ENCODE measurements around the gene RAB3D.

Gene RAB3D

GRCh38 chr19:11295180-11295579 lies 44.3 kb downstream of the RAB3D start:
- DNase-seq, result no peak

- DNase-seq, result peak; percentile 83
These were observed 45.7 kb downstream of the RAB3D start for GRCh38 chr19:11293433-11294389.

- DNase-seq, result no peak
These were observed 47.5 kb downstream of the RAB3D start for GRCh38 chr19:11291991-11292390.

GRCh38 chr19:11291415-11291814 lies 48.0 kb downstream of the RAB3D start:
- DNase-seq, result no peak

GRCh38 chr19:11290256-11290655 lies 49.2 kb downstream of the RAB3D start:
- DNase-seq, result no peak

GRCh38 chr19:11288349-11288748 lies 51.1 kb downstream of the RAB3D start:
- no peak for DNase-seq

GRCh38 chr19:11286312-11286974 lies 53.0 kb downstream of the RAB3D start:
- DNase-seq, result no peak

- DNase-seq, result no peak
These were observed 54.9 kb downstream of the RAB3D start for GRCh38 chr19:11284515-11284914.

- no peak for DNase-seq
These were observed 58.0 kb downstream of the RAB3D start for GRCh38 chr19:11281356-11282049.

- DNase-seq, result peak; percentile 26
These were observed 59.8 kb downstream of the RAB3D start for GRCh38 chr19:11279505-11280236.

GRCh38 chr19:11278670-11279069 lies 60.8 kb downstream of the RAB3D start:
- no peak for DNase-seq

- no peak for DNase-seq
These were observed 64.8 kb downstream of the RAB3D start for GRCh38 chr19:11274533-11275086.

GRCh38 chr19:11273989-11274388 lies 65.5 kb downstream of the RAB3D start:
- DNase-seq, result no peak

- DNase-seq, result no peak
These were observed 66.2 kb downstream of the RAB3D start for GRCh38 chr19:11273296-11273695.
